Mesenchymal stem cell (in vitro differentiated cells and primary cell): ENCODE data around the gene TECPR1.

Source experiments
- DNase-seq: peaks from one replicate; pipeline ENCODE4 v3.0.0-alpha.2; 2013
- H2AFZ ChIP-seq: one replicate; pipeline ENCODE4 v1.6.1; 2013; ENCODE audit warnings: low read depth, mild to moderate bottlenecking, control low read depth, inconsistent platforms, low read length, moderate library complexity
- H2AK5ac ChIP-seq: 2 replicates; pipeline ENCODE4 v1.6.1; 2013; ENCODE audit warnings: low read length, moderate library complexity, mild to moderate bottlenecking, inconsistent platforms; ENCODE audit not compliant: severe bottlenecking
- H2BK120ac ChIP-seq: one replicate; pipeline ENCODE4 v1.6.1; 2013; ENCODE audit warnings: low read depth, mild to moderate bottlenecking, inconsistent platforms, low read length, moderate library complexity
- H2BK12ac ChIP-seq, 2 experiments: one replicate each; pipeline ENCODE4 v1.6.1; 2013; ENCODE audit warnings: inconsistent platforms in 2 of 2, low read length in 2 of 2, mild to moderate bottlenecking in 2 of 2, moderate library complexity in 2 of 2, control low read depth in 1 of 2
- H2BK15ac ChIP-seq: one replicate; pipeline ENCODE4 v1.6.1; 2013; ENCODE audit warnings: mild to moderate bottlenecking, low read depth, inconsistent platforms; ENCODE audit not compliant: poor library complexity, severe bottlenecking
- H2BK5ac ChIP-seq: 2 replicates; pipeline ENCODE4 v1.6.1; 2013; ENCODE audit warnings: low read depth, mild to moderate bottlenecking, low read length, control low read depth, inconsistent platforms; ENCODE audit not compliant: poor library complexity, severe bottlenecking
- H3K14ac ChIP-seq, 2 experiments: one replicate each; pipeline ENCODE4 v1.6.1; 2013; ENCODE audit warnings: inconsistent platforms in 2 of 2, low read length in 2 of 2, control low read depth in 1 of 2, mild to moderate bottlenecking in 1 of 2, moderate library complexity in 1 of 2
- H3K18ac ChIP-seq, 2 experiments: one replicate each; pipeline ENCODE4 v1.6.1; 2013; ENCODE audit warnings: inconsistent platforms in 2 of 2, low read length in 2 of 2, control low read depth in 1 of 2, low read depth in 1 of 2, mild to moderate bottlenecking in 1 of 2
- H3K23ac ChIP-seq, 2 experiments: one replicate each; pipeline ENCODE4 v1.6.1; 2013; ENCODE audit warnings: inconsistent platforms in 2 of 2, low read length in 2 of 2, mild to moderate bottlenecking in 2 of 2, moderate library complexity in 2 of 2, control low read depth in 1 of 2
- H3K27ac ChIP-seq: 2 replicates; pipeline ENCODE4 v1.5.1; 2013; ENCODE audit warnings: mild to moderate bottlenecking, moderate library complexity, low read length, control low read depth, inconsistent platforms; ENCODE audit not compliant: poor library complexity, severe bottlenecking
- H3K27me3 ChIP-seq, 2 experiments: 2 replicates each; pipeline versions ENCODE4 v1.6.1 to v1.7.0; 2013; ENCODE audit warnings: low read length in 2 of 2, mild to moderate bottlenecking in 2 of 2, moderate library complexity in 2 of 2, control low read depth in 1 of 2, inconsistent platforms in 1 of 2; ENCODE audit not compliant: control insufficient read depth in 1 of 2, insufficient read depth in 1 of 2
- H3K36me3 ChIP-seq, 2 experiments: 2 replicates each; pipeline versions ENCODE4 v1.6.1 to v1.7.0; 2013; ENCODE audit warnings: low read length in 2 of 2, control low read depth in 1 of 2, inconsistent platforms in 1 of 2, low read depth in 1 of 2, mild to moderate bottlenecking in 1 of 2; ENCODE audit not compliant: insufficient read depth in 2 of 2, control insufficient read depth in 1 of 2
- H3K4ac ChIP-seq, 2 experiments: one replicate each; pipeline ENCODE4 v1.6.1; 2013; ENCODE audit warnings: inconsistent platforms in 2 of 2, low read length in 2 of 2, mild to moderate bottlenecking in 2 of 2, moderate library complexity in 2 of 2, control low read depth in 1 of 2, low read depth in 1 of 2
- H3K4me1 ChIP-seq: 2 replicates; pipeline ENCODE4 v1.6.1; 2013; ENCODE audit warnings: low read depth, low read length, control low read depth; ENCODE audit not compliant: control insufficient read depth, insufficient read depth
- H3K4me2 ChIP-seq: 2 replicates; pipeline ENCODE4 v1.6.1; 2013; ENCODE audit warnings: low read length, mild to moderate bottlenecking, inconsistent platforms; ENCODE audit not compliant: poor library complexity, severe bottlenecking
- H3K4me3 ChIP-seq, 2 experiments: 2 replicates each; pipeline versions ENCODE4 v1.5.1 to v1.7.0; 2013; ENCODE audit warnings: low read length in 2 of 2, mild to moderate bottlenecking in 2 of 2, control low read depth in 1 of 2, low read depth in 1 of 2; ENCODE audit not compliant: insufficient read depth in 1 of 2
- H3K79me1 ChIP-seq: replicated peaks from 2 replicates; pipeline ENCODE4 v1.6.1; 2013; ENCODE audit warnings: mild to moderate bottlenecking, control low read depth, low read length, inconsistent platforms; ENCODE audit not compliant: poor library complexity, severe bottlenecking
- H3K9ac ChIP-seq: 2 replicates; pipeline ENCODE4 v1.7.0; 2013; ENCODE audit warnings: mild to moderate bottlenecking, low read length, moderate library complexity
- H3K9me3 ChIP-seq: 2 replicates; pipeline ENCODE4 v1.7.0; 2013; ENCODE audit warnings: mild to moderate bottlenecking, low read length; ENCODE audit not compliant: control insufficient read depth
- H4K8ac ChIP-seq: one replicate; pipeline ENCODE4 v1.6.1; 2013; ENCODE audit warnings: inconsistent platforms, mild to moderate bottlenecking, low read length, moderate library complexity
- H4K91ac ChIP-seq: one replicate; pipeline ENCODE4 v1.6.1; 2013; ENCODE audit warnings: mild to moderate bottlenecking, low read length, inconsistent platforms
- WGBS: methylation state at CpG from one replicate; pipeline ENCODE4 v1.1.7; 2013; ENCODE audit warnings: mixed read lengths; 5-methylcytosine and 5-hydroxymethylcytosine counted together

TECPR1 gene

DNA sequence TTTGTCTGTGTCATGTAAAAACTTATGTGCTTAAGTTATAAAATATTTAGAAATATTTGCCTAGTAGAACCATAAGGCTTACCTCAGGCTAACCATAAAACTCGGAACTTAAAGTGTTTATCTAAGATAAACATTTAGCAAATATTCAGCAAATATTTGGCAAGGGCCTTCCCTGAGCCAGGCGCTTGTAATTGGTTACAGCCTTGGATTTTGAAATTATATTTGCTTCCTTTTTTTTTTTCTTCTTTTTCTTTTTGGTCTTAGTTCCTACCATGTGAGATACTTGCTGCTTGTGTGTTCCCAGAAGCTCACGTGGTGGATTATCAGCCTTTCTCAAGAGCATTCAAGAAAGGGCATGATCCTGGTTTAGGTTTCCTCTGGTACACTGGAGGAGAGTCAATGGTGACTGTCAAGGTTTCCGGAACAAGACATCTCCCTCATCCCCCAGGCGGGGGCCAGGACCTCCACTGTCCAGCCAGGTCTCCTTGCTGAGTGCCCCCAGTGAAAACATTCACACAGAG is 24.3 kb upstream of the TECPR1 start:
- H4K8ac ChIP-seq, result no peak overlapping the region
- DNase-seq, result peak; percentile 59

DNA sequence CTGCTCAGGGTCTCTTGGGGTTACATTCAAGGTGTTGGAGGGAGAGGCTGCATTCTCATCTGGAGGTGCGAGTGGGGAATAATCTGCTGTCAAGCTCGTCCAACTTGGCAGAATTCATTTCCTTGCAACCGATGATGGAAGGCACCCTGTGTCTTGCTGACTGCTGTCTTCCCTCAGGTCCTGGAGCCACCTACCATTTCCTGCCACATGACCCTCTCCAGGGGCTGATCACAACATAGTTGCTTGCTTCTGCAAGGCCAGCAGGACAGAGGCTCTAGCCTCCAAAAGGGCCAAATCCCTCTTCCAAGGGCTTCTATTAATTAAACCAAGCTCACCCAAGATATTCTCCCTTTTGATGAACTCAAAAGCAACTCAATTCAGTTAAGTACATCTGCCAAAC is 15.3 kb upstream of the TECPR1 start:
- H2BK120ac ChIP-seq, result no peak overlapping the region
- WGBS, result 90% methylated on average over 3 of the region's 3 CpGs
- no peak for DNase-seq

More for the DNA sequence above, 24.3 kb upstream of the TECPR1 start:
- H3K27ac ChIP-seq, result no peak overlapping the region
- H3K9ac ChIP-seq, result peak overlapping the region; percentile 8
- no peak overlapping the region for H3K4ac ChIP-seq
- H2AFZ ChIP-seq, result no peak overlapping the region
- no peaks in the 10 kb centered on the region for H3K79me1 ChIP-seq
- no peak overlapping the region for H3K18ac ChIP-seq
- H3K4me3 ChIP-seq, result no peak overlapping the region
- no peak overlapping the region for H2BK12ac ChIP-seq
- H3K9me3 ChIP-seq, result no peaks in the 10 kb centered on the region
- 86% methylated on average over 3 of the region's 5 CpGs for whole genome bisulfite sequencing
- H2AK5ac ChIP-seq, result no peak overlapping the region
- no peaks in the 10 kb centered on the region for H3K36me3 ChIP-seq
- H2BK15ac ChIP-seq, result no peak overlapping the region
- no peak overlapping the region for H3K14ac ChIP-seq
- no peak overlapping the region for H2BK120ac ChIP-seq
- no peak overlapping the region for H4K91ac ChIP-seq
- H2BK5ac ChIP-seq, result no peak overlapping the region
- H3K23ac ChIP-seq, result no peak overlapping the region
- H3K4me2 ChIP-seq, result no peak overlapping the region
- H3K4me1 ChIP-seq, result peaks cover 3% of the 10 kb centered on the region
- no peaks in the 10 kb centered on the region for H3K27me3 ChIP-seq

DNA sequence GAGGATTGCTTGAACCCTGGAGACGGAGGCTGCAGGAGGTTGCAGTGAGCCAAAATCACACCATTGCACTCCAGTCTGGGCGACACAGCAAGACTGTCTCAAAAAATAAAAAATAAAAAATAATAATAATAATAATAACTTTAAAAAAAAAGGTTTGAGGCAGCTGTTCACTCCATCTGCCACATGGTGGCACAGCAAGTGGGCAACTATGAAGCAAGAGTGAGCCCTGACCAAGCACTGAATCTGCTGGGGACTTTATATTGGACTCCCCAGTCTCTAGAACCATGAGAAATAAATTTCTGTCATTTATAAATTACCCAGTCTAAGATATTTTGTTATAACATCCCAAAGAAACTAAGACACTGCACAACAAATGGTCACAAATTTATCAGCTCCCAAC is 14.8 kb upstream of the TECPR1 start:
- H2AFZ ChIP-seq, result no peak overlapping the region
- H2BK15ac ChIP-seq, result no peak overlapping the region
- no peak overlapping the region for H4K91ac ChIP-seq
- no peak overlapping the region for H2BK5ac ChIP-seq
- no peak overlapping the region for H3K18ac ChIP-seq
- peaks cover under 1 to 3% of the 10 kb centered on the region in 2 experiments for H3K36me3 ChIP-seq
- no peak overlapping the region for H3K23ac ChIP-seq
- no peak overlapping the region for H2BK12ac ChIP-seq
- no peak overlapping the region for H4K8ac ChIP-seq
- no peaks in the 10 kb centered on the region for H3K9me3 ChIP-seq
- H3K4ac ChIP-seq, result no peak overlapping the region
- WGBS, result no CpG with 5 or more reads among the region's 2 CpGs
- no peak overlapping the region for H2AK5ac ChIP-seq
- no peak overlapping the region for H3K14ac ChIP-seq
- peaks cover 8% of the 10 kb centered on the region for H3K79me1 ChIP-seq
- peak; percentile 39 for DNase-seq
- peaks cover 3% of the 10 kb centered on the region for H3K4me1 ChIP-seq
- H3K9ac ChIP-seq, result no peak overlapping the region
- H3K27me3 ChIP-seq, result no peaks in the 10 kb centered on the region
- H3K4me3 ChIP-seq, result no peak overlapping the region
- H3K4me2 ChIP-seq, result no peak overlapping the region
- H3K27ac ChIP-seq, result peak overlapping the region; percentile 19
- H2BK120ac ChIP-seq, result no peak overlapping the region

More for the DNA sequence above, 15.3 kb upstream of the TECPR1 start:
- Histone ChIP-seq H3K79me1 (peaks cover 8% of the 10 kb centered on the region), H3K9me3 (no peaks in the 10 kb centered on the region), H3K4me1 (peaks cover 3% of the 10 kb centered on the region), H4K8ac (no peak overlapping the region), H2BK15ac (no peak overlapping the region), H3K14ac (no peak overlapping the region), H4K91ac (no peak overlapping the region), H3K4ac (no peak overlapping the region), H3K23ac (no peak overlapping the region), H3K9ac (no peak overlapping the region), H3K36me3 (peaks cover 0 to 3% of the 10 kb centered on the region in 2 experiments), H3K18ac (no peak overlapping the region), H2BK5ac (no peak overlapping the region), H3K27ac (no peak overlapping the region), H3K27me3 (no peaks in the 10 kb centered on the region), H3K4me2 (no peak overlapping the region), H2AFZ (no peak overlapping the region), H3K4me3 (no peak overlapping the region), H2BK12ac (no peak overlapping the region), H2AK5ac (no peak overlapping the region)

DNA sequence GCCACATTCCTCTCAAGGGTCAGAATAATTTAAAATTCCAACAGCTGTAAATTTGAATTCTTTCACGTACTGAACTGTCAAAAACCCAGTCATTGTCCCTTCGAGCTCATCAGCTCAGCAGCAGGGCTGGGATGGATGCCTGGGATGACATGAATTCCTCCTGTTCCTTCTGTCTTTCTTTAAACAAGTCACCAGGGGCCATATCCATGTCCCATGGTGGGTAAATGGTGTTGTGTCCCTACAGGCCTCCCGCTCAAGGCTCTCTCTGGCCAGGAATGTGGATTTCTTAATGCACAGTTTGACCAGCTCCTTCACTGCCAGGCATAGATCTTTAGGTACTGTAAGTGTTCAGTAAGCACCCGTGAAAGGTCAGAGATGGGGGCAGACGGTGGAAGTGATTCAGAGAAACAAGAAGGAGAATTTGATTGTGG is 13.8 kb upstream of the TECPR1 start:
- H4K91ac ChIP-seq, result no peak overlapping the region
- no peak overlapping the region for H2BK15ac ChIP-seq
- peaks cover 12% of the 10 kb centered on the region for H3K79me1 ChIP-seq
- peaks cover 7 to 10% of the 10 kb centered on the region in 2 experiments for H3K36me3 ChIP-seq
- no peaks in the 10 kb centered on the region for H3K27me3 ChIP-seq
- no peak overlapping the region for H2AFZ ChIP-seq
- H3K4me2 ChIP-seq, result no peak overlapping the region
- H3K4ac ChIP-seq, result no peak overlapping the region
- no peak overlapping the region for H3K9ac ChIP-seq
- peak; percentile 72 for DNase-seq
- H3K9me3 ChIP-seq, result no peaks in the 10 kb centered on the region
- H3K27ac ChIP-seq, result peak overlapping the region; percentile 67
- H2BK120ac ChIP-seq, result no peak overlapping the region
- H3K18ac ChIP-seq, result no peak overlapping the region
- no peak overlapping the region for H2AK5ac ChIP-seq
- peak overlapping the region in 1 of 2 experiments; percentile 14 for H2BK12ac ChIP-seq
- 7% methylated on average over 5 of the region's 5 CpGs for WGBS
- H3K4me3 ChIP-seq, result no peak overlapping the region
- H2BK5ac ChIP-seq, result no peak overlapping the region
- H3K4me1 ChIP-seq, result peaks cover 3% of the 10 kb centered on the region
- H4K8ac ChIP-seq, result no peak overlapping the region
- no peak overlapping the region for H3K14ac ChIP-seq
- no peak overlapping the region for H3K23ac ChIP-seq
